ENCODE measurements around the gene KCNH3. TPM values are rescaled to one million over a fixed set of nuclear protein-coding genes. Genes with fewer than 3 reads are reported as not detected.

The KCNH3 gene
- total and polyA plus RNA-seq, 2 of the 13 experiments (the other 11 are each of a cell fraction or from before 2014, with no cell fraction given) = 0.01 to 0.07 TPM

DNA sequence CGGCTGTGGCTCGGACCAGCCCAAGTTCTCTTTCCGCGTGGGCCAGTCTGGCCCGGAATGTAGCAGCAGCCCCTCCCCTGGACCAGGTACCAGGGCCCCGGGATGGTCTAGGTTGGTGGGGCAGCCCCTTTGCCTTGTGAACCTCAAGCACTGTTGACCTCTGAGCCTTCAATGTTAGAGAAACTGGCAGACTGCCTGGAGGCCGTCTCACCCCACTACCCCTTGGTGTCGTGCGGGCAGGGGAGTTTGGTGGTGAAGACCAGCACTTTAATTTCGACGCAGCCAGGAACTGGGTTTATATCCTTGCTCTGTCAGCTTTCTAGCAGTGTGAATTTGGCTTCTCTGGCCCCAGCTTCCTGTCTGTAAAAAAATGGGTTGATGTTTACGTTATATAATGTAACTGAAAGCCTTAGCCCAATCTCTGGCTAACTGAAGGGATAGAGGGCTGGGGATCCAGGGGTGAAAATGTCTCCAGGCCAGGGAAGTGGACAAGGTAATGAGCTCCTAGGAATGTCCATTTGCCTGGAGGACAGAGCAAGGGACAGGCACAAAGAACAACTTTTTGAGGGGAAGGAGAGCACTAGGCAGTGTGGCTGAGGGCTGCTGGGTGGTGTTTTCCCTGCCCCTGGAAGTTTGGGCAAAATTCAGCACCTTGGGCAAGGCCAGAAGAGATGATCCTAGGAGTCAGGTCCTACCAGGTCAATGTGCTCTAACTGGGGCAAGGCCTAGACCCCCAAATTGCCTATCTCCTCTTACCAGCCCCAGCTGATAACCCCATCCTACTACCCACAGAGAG is 17.8 kb downstream of the KCNH3 start (continued):
- TF ChIP-seq, protein P1, sequence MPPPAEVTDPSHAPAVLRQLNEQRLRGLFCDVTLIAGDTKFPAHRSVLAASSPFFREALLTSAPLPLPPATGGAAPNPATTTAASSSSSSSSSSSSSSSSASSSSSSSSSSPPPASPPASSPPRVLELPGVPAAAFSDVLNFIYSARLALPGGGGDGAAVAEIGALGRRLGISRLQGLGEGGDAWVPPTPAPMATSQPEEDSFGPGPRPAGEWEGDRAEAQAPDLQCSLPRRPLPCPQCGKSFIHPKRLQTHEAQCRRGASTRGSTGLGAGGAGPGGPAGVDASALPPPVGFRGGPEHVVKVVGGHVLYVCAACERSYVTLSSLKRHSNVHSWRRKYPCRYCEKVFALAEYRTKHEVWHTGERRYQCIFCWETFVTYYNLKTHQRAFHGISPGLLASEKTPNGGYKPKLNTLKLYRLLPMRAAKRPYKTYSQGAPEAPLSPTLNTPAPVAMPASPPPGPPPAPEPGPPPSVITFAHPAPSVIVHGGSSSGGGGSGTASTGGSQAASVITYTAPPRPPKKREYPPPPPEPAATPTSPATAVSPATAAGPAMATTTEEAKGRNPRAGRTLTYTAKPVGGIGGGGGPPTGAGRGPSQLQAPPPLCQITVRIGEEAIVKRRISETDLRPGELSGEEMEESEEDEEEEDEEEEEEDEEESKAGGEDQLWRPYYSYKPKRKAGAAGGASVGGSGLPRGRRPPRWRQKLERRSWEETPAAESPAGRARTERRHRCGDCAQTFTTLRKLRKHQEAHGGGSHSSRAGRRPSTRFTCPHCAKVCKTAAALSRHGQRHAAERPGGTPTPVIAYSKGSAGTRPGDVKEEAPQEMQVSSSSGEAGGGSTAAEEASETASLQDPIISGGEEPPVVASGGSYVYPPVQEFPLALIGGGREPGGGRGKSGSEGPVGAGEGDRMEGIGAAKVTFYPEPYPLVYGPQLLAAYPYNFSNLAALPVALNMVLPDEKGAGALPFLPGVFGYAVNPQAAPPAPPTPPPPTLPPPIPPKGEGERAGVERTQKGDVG (CRISPR knock-in tag; IDR thresholded peaks at IDR 0.05; ENCODE audit: borderline replicate concordance) = 0 out of 2 replicates have a peak, but pooled peaks have one; percentile 29
- no peak for TF ChIP-seq SPEN (CRISPR knock-in tag; IDR thresholded peaks at IDR 0.05; ENCODE audit: low read depth)
- TF ChIP-seq, protein P2, sequence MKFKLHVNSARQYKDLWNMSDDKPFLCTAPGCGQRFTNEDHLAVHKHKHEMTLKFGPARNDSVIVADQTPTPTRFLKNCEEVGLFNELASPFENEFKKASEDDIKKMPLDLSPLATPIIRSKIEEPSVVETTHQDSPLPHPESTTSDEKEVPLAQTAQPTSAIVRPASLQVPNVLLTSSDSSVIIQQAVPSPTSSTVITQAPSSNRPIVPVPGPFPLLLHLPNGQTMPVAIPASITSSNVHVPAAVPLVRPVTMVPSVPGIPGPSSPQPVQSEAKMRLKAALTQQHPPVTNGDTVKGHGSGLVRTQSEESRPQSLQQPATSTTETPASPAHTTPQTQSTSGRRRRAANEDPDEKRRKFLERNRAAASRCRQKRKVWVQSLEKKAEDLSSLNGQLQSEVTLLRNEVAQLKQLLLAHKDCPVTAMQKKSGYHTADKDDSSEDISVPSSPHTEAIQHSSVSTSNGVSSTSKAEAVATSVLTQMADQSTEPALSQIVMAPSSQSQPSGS (CRISPR knock-in tag; IDR thresholded peaks at IDR 0.05) = no peak

DNA sequence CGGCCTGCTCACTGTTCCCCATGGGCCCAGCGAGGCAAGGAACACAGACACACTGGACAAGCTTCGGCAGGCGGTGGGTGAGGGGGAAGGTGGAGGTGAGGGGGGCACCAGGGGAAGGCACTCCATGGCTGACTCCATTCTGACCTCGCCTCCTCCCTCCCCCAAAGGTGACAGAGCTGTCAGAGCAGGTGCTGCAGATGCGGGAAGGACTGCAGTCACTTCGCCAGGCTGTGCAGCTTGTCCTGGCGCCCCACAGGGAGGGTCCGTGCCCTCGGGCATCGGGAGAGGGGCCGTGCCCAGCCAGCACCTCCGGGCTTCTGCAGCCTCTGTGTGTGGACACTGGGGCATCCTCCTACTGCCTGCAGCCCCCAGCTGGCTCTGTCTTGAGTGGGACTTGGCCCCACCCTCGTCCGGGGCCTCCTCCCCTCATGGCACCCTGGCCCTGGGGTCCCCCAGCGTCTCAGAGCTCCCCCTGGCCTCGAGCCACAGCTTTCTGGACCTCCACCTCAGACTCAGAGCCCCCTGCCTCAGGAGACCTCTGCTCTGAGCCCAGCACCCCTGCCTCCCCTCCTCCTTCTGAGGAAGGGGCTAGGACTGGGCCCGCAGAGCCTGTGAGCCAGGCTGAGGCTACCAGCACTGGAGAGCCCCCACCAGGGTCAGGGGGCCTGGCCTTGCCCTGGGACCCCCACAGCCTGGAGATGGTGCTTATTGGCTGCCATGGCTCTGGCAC is 18.5 kb downstream of the KCNH3 start:
- no peak overlapping the region for H2AFZ ChIP-seq (ENCODE audit: low read length)
- H3K4me1 ChIP-seq (ENCODE audit: insufficient read depth, low read length) = peaks cover 22% of the 10 kb centered on the region
- H3K27me3 ChIP-seq (ENCODE audit: control insufficient read depth in 1 of 2, insufficient read depth in 2 of 2, low read length in 2 of 2) = no peaks in the 10 kb centered on the region
- H3K4me2 ChIP-seq (ENCODE audit: low read depth, low read length) = no peak overlapping the region
- intact Hi-C loops (cut with micrococcal nuclease; ENCODE audit: unreplicated experiment) = no loop called here
- no peak overlapping the region for H3K27ac ChIP-seq (ENCODE audit: extremely low read length, insufficient read depth, low read length)
- WGBS (ENCODE audit: low lambda C conversion rate) = 92% methylated on average over 7 of the region's 18 CpGs
- no peaks in the 10 kb centered on the region for H3K9me3 ChIP-seq (ENCODE audit: low read length)
- no peaks in the 10 kb centered on the region for H4K20me1 ChIP-seq (ENCODE audit: insufficient read depth, low read length)
- no peak overlapping the region for H3K4me3 ChIP-seq (replicated peaks in 1 of 3; ENCODE audit: insufficient read depth in 1 of 3, low read depth in 2 of 3, low read length in 3 of 3)
- in situ Hi-C loops (cut with HindIII; ENCODE audit: extremely low pct_ligation_motif_present, low pct_unique_long_range_greater_than_20kb) = no loop called here
- H3K36me3 ChIP-seq (replicated peaks in 1 of 2; ENCODE audit: control insufficient read depth in 1 of 2, insufficient read depth in 2 of 2, low read length in 2 of 2) = peaks cover 22 to 39% of the 10 kb centered on the region in 2 experiments; a peak in 4 of 5 replicates
- TF ChIP-seq, protein P3, sequence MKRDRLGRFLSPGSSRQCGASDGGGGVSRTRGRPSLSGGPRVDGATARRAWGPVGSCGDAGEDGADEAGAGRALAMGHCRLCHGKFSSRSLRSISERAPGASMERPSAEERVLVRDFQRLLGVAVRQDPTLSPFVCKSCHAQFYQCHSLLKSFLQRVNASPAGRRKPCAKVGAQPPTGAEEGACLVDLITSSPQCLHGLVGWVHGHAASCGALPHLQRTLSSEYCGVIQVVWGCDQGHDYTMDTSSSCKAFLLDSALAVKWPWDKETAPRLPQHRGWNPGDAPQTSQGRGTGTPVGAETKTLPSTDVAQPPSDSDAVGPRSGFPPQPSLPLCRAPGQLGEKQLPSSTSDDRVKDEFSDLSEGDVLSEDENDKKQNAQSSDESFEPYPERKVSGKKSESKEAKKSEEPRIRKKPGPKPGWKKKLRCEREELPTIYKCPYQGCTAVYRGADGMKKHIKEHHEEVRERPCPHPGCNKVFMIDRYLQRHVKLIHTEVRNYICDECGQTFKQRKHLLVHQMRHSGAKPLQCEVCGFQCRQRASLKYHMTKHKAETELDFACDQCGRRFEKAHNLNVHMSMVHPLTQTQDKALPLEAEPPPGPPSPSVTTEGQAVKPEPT (CRISPR knock-in tag; IDR thresholded peaks at IDR 0.05; ENCODE audit: low read depth) = no peak
- TF ChIP-seq AGO2 (optimal IDR thresholded peaks at IDR 0.05; ENCODE audit: low read depth, low read length) (peak; percentile 84), ZSCAN31 (CRISPR knock-in tag; IDR thresholded peaks at IDR 0.05; ENCODE audit: low read depth) (no peak), RBFOX2 (IDR thresholded peaks at IDR 0.05; ENCODE audit: low read depth, low read length) (peak; percentile 66)
- ChIA-PET CTCF (ENCODE audit: low intra/inter-chr PET ratio, low total read pairs) (no interaction called here), POLR2A (no interaction called here)
- FAIRE-seq (no peak), DNase-seq (ENCODE audit: low spot score) (no peak), ATAC-seq (no peak)
- H3K9ac ChIP-seq (ENCODE audit: insufficient read depth, low read depth, low read length) = no peak overlapping the region
- no peaks in the 10 kb centered on the region for H3K79me2 ChIP-seq (ENCODE audit: insufficient read depth, low read length)
- no TSS peak for BruUV-seq (replicated peaks)

All from HepG2 (cell line).